ENCODE measurements around the gene COMMD3. TPM values are rescaled to one million over a fixed set of nuclear protein-coding genes. Genes with fewer than 3 reads are reported as not detected.

COMMD3 gene
- polyA plus RNA-seq, 3 donors = 44.9 to 140 (median 138) TPM

GRCh38 chr10:22271786-22272185, 44.4 kb upstream of the COMMD3 start:
- no peak for DNase-seq
- H4K20me1 ChIP-seq (ENCODE audit: insufficient read depth, low read length) = no peaks in the 10 kb centered on the region
- H3K9ac ChIP-seq (ENCODE audit: insufficient read depth, low read length, poor library complexity, severe bottlenecking) = no peak overlapping the region
- H3K27me3 Mint-ChIP-seq (ENCODE audit: low read depth in 3 of 3) = no peaks in the 10 kb centered on the region
- H2AFZ ChIP-seq (ENCODE audit: insufficient read depth, low read depth, low read length, poor library complexity, severe bottlenecking) = no peak overlapping the region
- no peak overlapping the region for H3K4me3 ChIP-seq (replicated peaks in 1 of 3; ENCODE audit: low read depth in 2 of 3, low read length in 3 of 3)
- no peaks in the 10 kb centered on the region for H3K36me3 Mint-ChIP-seq
- intact Hi-C loops (cut with micrococcal nuclease) = no loop called here
- no peak overlapping the region for H3K4me2 ChIP-seq (replicated peaks; ENCODE audit: extremely low read depth, low read length, poor library complexity, severe bottlenecking)
- H3K36me3 ChIP-seq (replicated peaks in 1 of 2; ENCODE audit: control insufficient read depth in 1 of 2, insufficient read depth in 2 of 2, low read length in 2 of 2) = no peaks in the 10 kb centered on the region
- no peaks in the 10 kb centered on the region for H3K4me1 Mint-ChIP-seq
- H3K4me3 Mint-ChIP-seq = no peak overlapping the region
- H3K79me2 ChIP-seq (ENCODE audit: insufficient read depth, low read length) = no peaks in the 10 kb centered on the region
- no peaks in the 10 kb centered on the region for H3K27me3 ChIP-seq (ENCODE audit: control insufficient read depth in 2 of 2, insufficient read depth in 2 of 2, low read length in 2 of 2)
- no peak for TF ChIP-seq CTCF (IDR thresholded peaks at IDR 0.05)
- H3K27ac Mint-ChIP-seq = no peak overlapping the region
- no peak overlapping the region for H3K27ac ChIP-seq (ENCODE audit: low read depth in 1 of 2, low read length in 2 of 2)
- 93% methylated on average over 6 of the region's 6 CpGs for WGBS (ENCODE audit: insufficient coverage)
- H3K9me3 ChIP-seq (replicated peaks in 1 of 2; ENCODE audit: control insufficient read depth in 1 of 2, insufficient read depth in 1 of 2, low read length in 2 of 2) = no peaks in the 10 kb centered on the region
- no peaks in the 10 kb centered on the region for H3K4me1 ChIP-seq (ENCODE audit: control insufficient read depth in 1 of 2, insufficient read depth in 2 of 2, low read length in 2 of 2)
- peaks cover 0 to 2% (median 0%) of the 10 kb centered on the region in 7 donors for H3K9me3 Mint-ChIP-seq

DNA sequence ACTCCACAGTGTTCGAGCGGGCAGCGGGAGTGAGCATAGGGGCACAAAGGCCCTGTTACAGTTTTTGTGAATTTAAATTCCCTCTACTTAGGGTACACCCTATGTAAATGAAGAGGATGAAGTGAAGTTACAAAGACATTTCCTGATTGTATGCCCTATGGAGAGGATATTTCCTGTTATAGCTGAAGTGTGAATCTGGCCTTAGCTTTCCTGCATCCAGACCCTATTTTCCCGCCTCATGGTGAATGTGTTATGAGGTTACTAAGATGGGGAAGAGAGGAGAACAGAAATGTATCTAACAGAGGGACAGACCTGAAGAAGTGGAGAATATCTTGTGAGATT, 37.8 kb upstream of the COMMD3 start:
- Mint-ChIP-seq H3K4me3 (no peak overlapping the region), H3K9me3 (no peaks in the 10 kb centered on the region), H3K36me3 (no peaks in the 10 kb centered on the region), H3K27ac (peak overlapping the region in 1 of 7 donors; percentile 77), H3K4me1 (no peaks in the 10 kb centered on the region), H3K27me3 (ENCODE audit: low read depth in 3 of 3) (peaks cover 0 to 7% (median 3%) of the 10 kb centered on the region in 3 donors)
- no peak overlapping the region for H3K9ac ChIP-seq (ENCODE audit: insufficient read depth, low read length, poor library complexity, severe bottlenecking)
- WGBS (ENCODE audit: insufficient coverage) = no CpG with 5 or more reads among the region's 4 CpGs
- H2AFZ ChIP-seq (ENCODE audit: insufficient read depth, low read depth, low read length, poor library complexity, severe bottlenecking) = no peak overlapping the region
- no peak overlapping the region for H3K27ac ChIP-seq (ENCODE audit: low read depth in 1 of 2, low read length in 2 of 2)
- TF ChIP-seq CTCF (IDR thresholded peaks at IDR 0.05) = no peak
- no peaks in the 10 kb centered on the region for H3K79me2 ChIP-seq (ENCODE audit: insufficient read depth, low read length)
- H3K4me1 ChIP-seq (ENCODE audit: control insufficient read depth in 1 of 2, insufficient read depth in 2 of 2, low read length in 2 of 2) = no peaks in the 10 kb centered on the region
- H4K20me1 ChIP-seq (ENCODE audit: insufficient read depth, low read length) = no peaks in the 10 kb centered on the region
- H3K9me3 ChIP-seq (replicated peaks in 1 of 2; ENCODE audit: control insufficient read depth in 1 of 2, insufficient read depth in 1 of 2, low read length in 2 of 2) = no peaks in the 10 kb centered on the region
- H3K4me3 ChIP-seq (replicated peaks in 1 of 3; ENCODE audit: low read depth in 2 of 3, low read length in 3 of 3) = no peak overlapping the region
- intact Hi-C loops (cut with micrococcal nuclease) = no loop called here
- no peak overlapping the region for H3K4me2 ChIP-seq (replicated peaks; ENCODE audit: extremely low read depth, low read length, poor library complexity, severe bottlenecking)
- no peak for DNase-seq
- H3K27me3 ChIP-seq (ENCODE audit: control insufficient read depth in 2 of 2, insufficient read depth in 2 of 2, low read length in 2 of 2) = no peaks in the 10 kb centered on the region
- H3K36me3 ChIP-seq (replicated peaks in 1 of 2; ENCODE audit: control insufficient read depth in 1 of 2, insufficient read depth in 2 of 2, low read length in 2 of 2) = no peaks in the 10 kb centered on the region
